Muscle layer of colon (tissue), 2 donors: ENCODE measurements around the gene ZNF532.

ENCODE experiments used
- H3K27ac ChIP-seq: one replicate; pipeline ENCODE4 v1.7.0; 2013; ENCODE audit warnings: low read depth, mild to moderate bottlenecking, low read length, moderate library complexity
- H3K27me3 ChIP-seq, 2 donors: one replicate each; pipeline ENCODE4 v1.7.0; 2013; ENCODE audit warnings: low read length in 2 of 2, mild to moderate bottlenecking in 2 of 2; ENCODE audit not compliant: insufficient read depth in 2 of 2, control insufficient read depth in 1 of 2
- H3K36me3 ChIP-seq: one replicate; pipeline ENCODE4 v1.7.0; 2013; ENCODE audit warnings: mild to moderate bottlenecking, low read length; ENCODE audit not compliant: insufficient read depth
- H3K4me1 ChIP-seq: one replicate; pipeline ENCODE4 v1.7.0; 2013; ENCODE audit warnings: mild to moderate bottlenecking, low read length; ENCODE audit not compliant: insufficient read depth
- H3K4me3 ChIP-seq, 2 donors: one replicate each; pipeline ENCODE4 v1.7.0; 2013; ENCODE audit warnings: low read length in 2 of 2, low read depth in 1 of 2, mild to moderate bottlenecking in 1 of 2, moderate library complexity in 1 of 2
- H3K9ac ChIP-seq: one replicate; pipeline ENCODE4 v1.7.0; 2013; ENCODE audit warnings: low read length
- H3K9me3 ChIP-seq: one replicate; pipeline ENCODE4 v1.7.0; 2013; ENCODE audit warnings: mild to moderate bottlenecking, low read length
- donor health status: abdominal sarcoma.
- donor health status: Adenocarcinoma of cecum.

ZNF532 gene

DNA sequence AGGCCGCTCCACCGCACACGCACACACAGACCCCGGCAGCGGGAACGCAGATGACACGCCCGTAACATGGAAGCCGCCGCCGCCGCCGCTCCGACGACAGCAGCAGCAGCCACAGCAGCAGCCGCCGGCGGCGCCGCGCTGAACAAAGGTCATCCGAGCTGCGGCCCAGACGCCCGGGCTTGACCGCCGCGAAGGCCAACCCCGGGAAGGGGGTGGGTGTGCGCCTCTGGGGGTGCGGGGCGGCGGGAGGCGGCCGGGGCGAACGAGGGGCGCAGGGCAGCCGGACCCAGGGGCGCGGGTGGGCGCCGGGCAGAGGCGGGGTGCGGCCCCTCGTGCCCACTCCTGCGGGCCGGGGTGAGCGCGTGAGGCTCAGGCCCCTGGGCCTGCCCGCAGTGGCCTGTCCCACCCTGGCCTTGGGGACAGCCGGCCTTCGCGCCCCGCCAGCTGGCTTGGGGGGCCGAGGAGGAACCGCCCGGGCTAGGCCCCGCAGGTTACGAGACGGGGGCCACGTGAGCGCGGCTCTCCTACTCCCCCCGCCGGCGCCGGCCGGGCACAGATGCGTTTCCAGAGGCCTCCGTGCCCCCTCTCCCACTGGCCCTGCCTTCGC lies 1.0 kb upstream of the ZNF532 start:
- Histone ChIP-seq H3K27me3 (no peaks in the 10 kb centered on the region), H3K4me1 (peaks cover 81% of the 10 kb centered on the region), H3K9ac (no peak overlapping the region), H3K4me3 (peak overlapping the region in 1 of 2 donors; percentile 47), H3K36me3 (peaks cover 17% of the 10 kb centered on the region), H3K9me3 (no peaks in the 10 kb centered on the region), H3K27ac (peak overlapping the region; percentile 37)

DNA sequence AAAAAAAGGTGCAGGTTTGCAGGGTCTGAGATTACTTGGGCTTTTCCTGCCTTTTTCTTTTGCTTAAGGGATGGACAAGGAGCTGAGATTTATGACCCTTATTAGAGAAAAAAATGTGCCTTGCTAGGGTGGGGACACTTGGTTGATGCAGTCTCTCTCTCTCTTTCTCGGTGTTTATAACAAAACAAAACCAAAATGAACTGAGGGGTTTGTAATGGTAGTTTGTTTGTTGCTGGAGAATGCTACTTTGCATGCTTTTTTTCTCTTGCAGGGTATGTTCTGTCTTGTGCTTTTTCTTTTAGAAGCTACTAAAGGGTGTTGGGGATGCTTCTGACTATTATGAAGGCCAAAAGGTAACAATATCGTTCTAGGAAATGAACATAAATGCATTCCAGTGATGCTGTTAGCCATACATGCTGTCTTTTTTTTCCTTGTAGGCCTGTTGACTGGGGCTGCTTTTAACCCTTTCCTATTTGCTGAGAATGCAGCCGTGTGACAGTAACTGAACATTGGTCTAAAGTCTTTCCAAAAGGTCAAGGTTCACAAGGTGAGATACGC lies 435 bp downstream of the ZNF532 start:
- Histone ChIP-seq H3K9ac (peak overlapping the region; percentile 64), H3K27me3 (no peaks in the 10 kb centered on the region), H3K9me3 (no peaks in the 10 kb centered on the region), H3K27ac (peak overlapping the region; percentile 83), H3K36me3 (peaks cover 26% of the 10 kb centered on the region), H3K4me3 (peak overlapping the region; percentile 17 to 60), H3K4me1 (peaks cover 68% of the 10 kb centered on the region)

DNA sequence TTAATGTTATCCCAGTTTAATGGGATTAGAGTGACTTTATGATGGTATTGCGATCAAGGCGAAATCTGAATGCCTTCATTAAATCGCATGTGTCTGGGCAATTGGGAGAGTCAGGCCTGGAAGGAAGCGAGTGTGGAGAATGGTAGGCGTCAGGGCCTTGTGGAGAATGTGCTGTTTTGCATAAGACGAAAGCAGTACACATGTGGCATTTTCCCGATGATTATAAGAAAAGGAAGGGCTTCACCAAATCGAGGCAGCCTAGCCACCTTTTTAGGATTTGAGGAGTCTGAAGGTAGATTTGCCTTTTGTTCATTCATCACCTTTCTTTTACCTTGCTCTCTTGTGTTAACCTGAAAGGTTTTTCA lies 1.0 kb downstream of the ZNF532 start:
- Histone ChIP-seq H3K9me3 (no peaks in the 10 kb centered on the region), H3K4me1 (peaks cover 68% of the 10 kb centered on the region), H3K4me3 (peak overlapping the region in 1 of 2 donors; percentile 60), H3K27me3 (no peaks in the 10 kb centered on the region), H3K36me3 (peaks cover 30% of the 10 kb centered on the region), H3K27ac (peak overlapping the region; percentile 83), H3K9ac (peak overlapping the region; percentile 64)

DNA sequence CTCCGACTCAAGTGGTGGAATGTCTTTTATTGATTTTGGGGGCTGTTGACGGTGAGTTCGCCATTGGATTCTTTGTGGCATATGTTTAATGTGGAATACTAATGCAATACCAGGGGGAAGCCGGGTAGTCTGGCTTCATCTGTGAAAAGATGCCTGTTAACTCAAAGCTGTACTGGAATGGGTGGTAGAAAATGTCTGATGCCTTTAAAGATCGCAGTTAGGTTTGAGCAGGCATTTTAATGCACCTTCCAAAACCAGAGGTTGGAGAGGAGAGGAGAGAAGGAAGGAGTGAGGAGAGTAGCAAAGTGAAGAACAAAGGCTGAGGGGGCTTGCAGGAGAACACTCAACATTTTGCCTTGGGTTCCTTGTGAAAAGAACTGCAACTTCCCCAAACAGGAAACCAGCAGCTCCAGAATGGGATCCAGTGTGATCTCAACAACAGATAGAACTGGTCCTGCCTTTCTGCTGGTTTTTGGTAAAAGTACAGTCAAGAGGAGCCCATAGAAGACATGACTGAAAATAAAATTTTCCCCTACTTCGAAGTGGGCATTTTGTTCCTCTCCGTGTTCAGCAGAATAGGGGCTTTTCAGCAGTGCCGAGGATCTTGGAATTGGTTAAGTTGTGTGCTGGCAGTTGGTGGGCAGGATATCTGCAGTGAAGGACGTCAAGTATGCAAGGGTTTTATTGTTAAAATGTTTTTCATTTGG lies 1.5 kb downstream of the ZNF532 start:
- Histone ChIP-seq H3K27ac (peak overlapping the region; percentile 62), H3K27me3 (no peaks in the 10 kb centered on the region), H3K4me3 (peak overlapping the region in 1 of 2 donors; percentile 60), H3K4me1 (peaks cover 68% of the 10 kb centered on the region), H3K36me3 (peaks cover 31% of the 10 kb centered on the region), H3K9me3 (no peaks in the 10 kb centered on the region), H3K9ac (peak overlapping the region; percentile 64)

DNA sequence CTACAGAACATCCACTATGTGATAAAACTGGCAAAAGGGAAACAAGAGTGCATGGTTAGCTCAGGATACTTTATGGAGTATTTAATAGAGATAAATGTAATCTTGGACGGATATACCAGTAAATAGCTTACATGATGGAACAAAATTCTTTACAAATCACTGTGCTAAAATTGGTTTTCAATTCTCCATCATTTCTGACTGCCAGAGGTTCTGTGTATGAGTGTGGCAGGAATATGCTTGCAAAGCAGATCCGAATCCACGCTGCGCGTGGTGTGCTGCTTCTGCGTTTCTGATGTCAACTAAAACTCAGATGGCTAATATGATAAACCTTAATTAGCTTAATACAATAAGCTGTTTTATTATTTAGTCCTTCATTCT lies 2.1 kb downstream of the ZNF532 start:
- Histone ChIP-seq H3K27ac (peak overlapping the region; percentile 35), H3K4me1 (peaks cover 68% of the 10 kb centered on the region), H3K27me3 (no peaks in the 10 kb centered on the region), H3K36me3 (peaks cover 37% of the 10 kb centered on the region), H3K4me3 (peak overlapping the region in 1 of 2 donors; percentile 60), H3K9ac (no peak overlapping the region), H3K9me3 (no peaks in the 10 kb centered on the region)

DNA sequence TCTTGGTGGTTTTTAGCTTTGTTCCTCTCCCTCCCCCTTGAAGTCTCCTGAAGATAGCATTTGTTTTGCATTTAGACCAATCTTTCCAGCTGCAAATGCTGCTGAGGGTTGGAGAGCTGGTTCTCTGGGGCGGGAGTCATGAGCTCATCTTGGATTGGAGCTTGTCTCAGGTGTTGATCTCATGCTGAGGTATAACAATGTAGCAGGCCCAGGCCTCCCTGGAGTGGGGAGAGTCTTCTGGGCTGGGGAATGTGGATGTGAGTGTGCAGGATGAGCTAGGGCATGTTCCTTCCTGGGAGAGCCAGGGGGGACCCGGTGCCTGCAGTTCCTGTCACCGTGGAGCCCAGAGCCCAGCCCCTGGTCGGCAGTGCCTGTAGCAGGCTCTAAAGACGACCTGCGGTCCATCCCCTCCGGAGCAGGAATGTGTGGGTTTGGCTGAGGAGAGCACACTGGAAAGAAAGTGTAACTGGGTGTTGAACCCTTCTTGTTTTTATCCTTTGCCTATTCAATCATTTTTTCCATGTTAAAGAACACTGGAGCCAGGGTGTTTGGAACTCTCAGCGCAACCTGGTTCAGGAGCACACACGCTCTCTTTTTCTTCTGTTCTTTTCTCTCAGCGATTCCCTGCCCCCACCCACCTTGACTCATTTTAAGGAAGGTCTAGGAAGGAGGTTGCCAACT lies 2.7 kb downstream of the ZNF532 start:
- Histone ChIP-seq H3K4me1 (peaks cover 62% of the 10 kb centered on the region), H3K4me3 (peak overlapping the region in 1 of 2 donors; percentile 32), H3K9ac (no peak overlapping the region), H3K9me3 (no peaks in the 10 kb centered on the region), H3K27me3 (no peaks in the 10 kb centered on the region), H3K36me3 (peaks cover 38% of the 10 kb centered on the region), H3K27ac (no peak overlapping the region)

DNA sequence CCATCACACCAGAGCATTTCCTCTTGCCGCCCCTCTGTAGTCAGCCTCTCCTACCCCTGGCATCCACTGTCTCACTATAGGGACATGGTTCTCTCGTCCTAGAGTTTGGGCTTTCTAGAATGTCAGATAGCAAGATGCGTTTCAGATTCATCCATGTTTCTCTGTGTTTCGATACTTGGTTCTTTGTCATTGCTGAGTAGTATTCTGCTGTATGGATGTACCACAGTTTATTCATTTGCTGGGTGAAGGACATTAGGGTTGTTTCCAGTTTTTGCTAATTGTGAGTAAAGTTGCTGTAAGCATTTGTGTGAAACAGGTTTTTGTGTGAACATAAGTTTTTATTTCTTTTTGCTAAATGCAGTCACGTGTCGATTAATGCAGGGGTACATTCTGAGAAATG lies 3.8 kb downstream of the ZNF532 start:
- H3K4me3 ChIP-seq, result no peak overlapping the region
- peaks cover 39% of the 10 kb centered on the region for H3K36me3 ChIP-seq
- no peak overlapping the region for H3K27ac ChIP-seq

DNA sequence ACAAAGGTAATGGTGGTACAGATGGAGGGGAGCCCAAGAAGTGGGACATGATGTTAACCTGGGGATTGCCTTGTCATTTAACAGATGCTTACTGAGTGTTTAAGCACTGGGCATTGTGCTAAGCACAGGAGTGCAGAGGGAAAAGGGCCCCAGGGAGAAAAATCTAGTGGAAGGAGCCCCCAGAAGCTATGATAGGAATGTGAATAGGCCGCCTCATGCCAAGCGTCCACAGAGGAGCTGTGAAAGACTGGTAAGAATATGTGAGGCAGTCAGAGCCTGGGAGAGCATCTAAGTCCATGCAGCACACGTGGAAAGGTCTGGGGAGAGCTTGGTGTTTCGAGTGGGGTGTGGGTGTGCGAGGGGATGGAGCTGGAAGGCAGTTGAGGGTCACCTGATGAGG lies 5.5 kb downstream of the ZNF532 start:
- no peak overlapping the region for H3K4me3 ChIP-seq
- H3K36me3 ChIP-seq, result peaks cover 43% of the 10 kb centered on the region
- peaks cover 48% of the 10 kb centered on the region for H3K4me1 ChIP-seq
- no peak overlapping the region for H3K27ac ChIP-seq
- no peaks in the 10 kb centered on the region for H3K9me3 ChIP-seq
- H3K27me3 ChIP-seq, result no peaks in the 10 kb centered on the region
- H3K9ac ChIP-seq, result no peak overlapping the region

More for the DNA sequence above, 3.8 kb downstream of the ZNF532 start:
- Histone ChIP-seq H3K4me1 (peaks cover 57% of the 10 kb centered on the region), H3K27me3 (no peaks in the 10 kb centered on the region), H3K9ac (no peak overlapping the region), H3K9me3 (no peaks in the 10 kb centered on the region)

DNA sequence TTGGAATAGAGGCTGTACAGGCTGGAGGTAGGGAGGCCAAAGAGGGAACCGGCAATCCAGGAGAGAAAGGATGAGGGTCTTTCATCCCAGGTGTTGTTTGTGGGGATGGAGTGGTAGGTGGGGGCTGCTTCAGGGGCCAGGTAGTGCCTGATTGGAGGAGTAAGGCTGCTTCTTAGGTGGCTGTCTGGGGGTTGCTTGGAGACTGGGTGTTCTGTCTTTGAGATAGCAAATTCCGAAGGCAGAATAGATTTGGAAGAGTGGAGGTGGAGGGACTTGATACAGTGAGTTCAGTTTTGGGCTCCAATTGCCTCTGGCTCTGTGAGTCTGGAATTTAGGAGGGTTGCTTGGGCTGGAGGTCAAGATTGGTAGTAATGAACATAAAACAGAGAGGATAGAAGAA lies 5.9 kb downstream of the ZNF532 start:
- Histone ChIP-seq H3K36me3 (peaks cover 48% of the 10 kb centered on the region), H3K9me3 (no peaks in the 10 kb centered on the region), H3K9ac (no peak overlapping the region), H3K27me3 (no peaks in the 10 kb centered on the region), H3K4me3 (no peak overlapping the region), H3K4me1 (peaks cover 43% of the 10 kb centered on the region), H3K27ac (no peak overlapping the region)

DNA sequence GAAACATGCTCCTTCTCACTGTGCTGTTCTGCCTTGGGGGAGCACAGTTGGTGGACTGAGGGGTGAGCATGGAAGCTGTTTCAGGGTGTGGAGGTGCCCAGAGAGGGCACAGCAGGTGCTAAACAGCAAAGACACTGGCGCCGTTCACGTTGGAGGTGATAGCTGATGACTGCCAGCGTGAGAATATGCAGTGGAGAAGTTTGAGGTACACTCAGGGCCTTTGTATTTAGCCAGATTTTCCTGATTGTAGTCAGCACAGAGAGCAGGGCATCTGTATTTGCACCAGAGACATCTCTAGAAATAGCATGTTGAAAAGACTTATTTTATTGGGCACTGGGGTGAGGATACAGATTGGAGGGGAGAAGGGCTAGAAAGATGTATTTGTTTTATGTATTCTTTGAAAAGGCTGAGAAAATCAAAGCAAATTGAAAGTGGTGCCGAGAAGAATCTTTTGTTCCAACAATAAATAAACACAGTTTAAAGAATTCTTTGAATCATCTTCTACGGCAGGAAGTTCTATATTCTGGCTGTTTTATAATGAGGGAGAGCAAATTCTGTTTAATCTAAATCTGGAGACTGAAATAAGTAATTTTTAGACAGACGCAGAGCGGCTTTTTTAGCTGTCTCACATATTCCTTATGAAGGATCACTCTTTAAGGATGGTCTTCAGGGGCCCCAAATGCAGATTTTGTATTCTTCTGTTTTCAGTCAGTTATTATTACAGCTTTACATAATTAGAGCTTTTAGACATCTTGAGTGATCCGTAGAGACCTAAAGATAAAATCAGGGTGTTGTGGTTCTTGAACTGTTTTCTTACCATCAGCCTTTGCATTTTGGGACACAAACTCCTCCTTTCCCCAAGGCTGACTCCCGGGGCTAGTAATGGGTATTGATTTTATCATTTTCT lies 7.1 kb downstream of the ZNF532 start:
- H3K9me3 ChIP-seq, result no peaks in the 10 kb centered on the region
- H3K4me1 ChIP-seq, result peaks cover 32% of the 10 kb centered on the region
- no peak overlapping the region for H3K27ac ChIP-seq
- H3K4me3 ChIP-seq, result no peak overlapping the region
- peaks cover 52% of the 10 kb centered on the region for H3K36me3 ChIP-seq
- no peaks in the 10 kb centered on the region for H3K27me3 ChIP-seq
- no peak overlapping the region for H3K9ac ChIP-seq

DNA sequence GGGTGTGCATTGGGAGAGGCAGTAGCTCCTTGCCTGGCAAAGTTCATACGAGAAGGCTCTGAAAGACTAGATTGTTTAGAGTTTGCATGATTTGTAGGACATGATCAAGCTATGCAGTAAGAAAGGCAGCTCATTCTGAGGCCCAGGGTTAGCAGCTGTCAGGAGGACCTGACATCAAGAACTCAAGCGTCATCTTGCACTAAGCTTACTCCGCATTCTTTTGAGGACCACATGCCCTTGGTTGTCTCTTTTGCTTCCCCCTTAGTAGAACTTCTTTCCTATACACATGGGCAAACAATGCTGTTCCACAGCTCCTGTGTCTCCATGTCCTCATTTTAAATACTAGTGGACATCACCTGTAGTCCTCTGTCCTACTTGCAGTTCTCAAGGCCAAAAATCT lies 14.0 kb downstream of the ZNF532 start:
- no peaks in the 10 kb centered on the region for H3K9me3 ChIP-seq
- no peak overlapping the region for H3K27ac ChIP-seq
- peaks cover 24% of the 10 kb centered on the region for H3K4me1 ChIP-seq
- H3K27me3 ChIP-seq, result no peaks in the 10 kb centered on the region
- H3K9ac ChIP-seq, result no peak overlapping the region
- H3K36me3 ChIP-seq, result peaks cover 23% of the 10 kb centered on the region
- no peak overlapping the region for H3K4me3 ChIP-seq
